Ovary (tissue), 9 donors: ENCODE data around the gene ARMC10. TPM values are rescaled to one million over a fixed set of nuclear protein-coding genes. Genes with fewer than 3 reads are reported as not detected.

Experiments used
- DNase-seq, 5 donors: peaks; one replicate each; pipeline ENCODE4 v3.0.0-alpha.2; 2019 to 2020
- H3K27ac ChIP-seq, 2 donors: fragments of 200-600 bp; one replicate each; pipeline versions ENCODE4 v1.5.1 to v1.8.0; 2019 to 2022
- H3K27me3 ChIP-seq: fragments of 200-600 bp; one replicate; pipeline ENCODE4 v1.8.0; 2022
- H3K36me3 ChIP-seq: fragments of 200-600 bp; sonication (generic); one replicate; pipeline ENCODE4 v1.5.1; 2019
- H3K4me1 ChIP-seq: one replicate; pipeline ENCODE4 v1.8.1; 2013; ENCODE audit warnings: mild to moderate bottlenecking, moderate library complexity; ENCODE audit not compliant: insufficient read depth
- H3K4me3 ChIP-seq: fragments of 200-600 bp; sonication (generic); one replicate; pipeline ENCODE4 v1.5.1; 2017
- H3K9me3 ChIP-seq, 2 donors: fragments of 200-600 bp in 1 of 2; sonication (generic) in 1 of 2; one replicate each; pipeline versions ENCODE4 v1.5.1 to v1.8.1; 2013 to 2019; ENCODE audit warnings: mild to moderate bottlenecking in 1 of 2, moderate library complexity in 1 of 2
- EP300 ChIP-seq: sonication (generic); formaldehyde crosslinking; IDR thresholded peaks from one replicate; pipeline ENCODE4 v1.6.1; 2017; ENCODE audit warnings: antibody characterized with exemption
- POLR2A ChIP-seq: fragments of 450-650 bp; IDR thresholded peaks from one replicate; pipeline ENCODE4 v1.6.1; 2017; ENCODE audit warnings: antibody characterized with exemption, mild to moderate bottlenecking, moderate library complexity
- WGBS, 3 donors: extraction: QIAGEN DNeasy Blood & Tissue Kit in 1 of 3; methylation state at CpG; one replicate each; pipeline versions ENCODE4 v1.1.5 to v1.1.7; 2013 to 2017; 5-methylcytosine and 5-hydroxymethylcytosine counted together
- intact Hi-C, 4 donors: fragments of 100-400 bp; cut with DNase I; formaldehyde crosslinking; loops; one replicate each; pipeline versions ENCODE4 v1.11.0 to v1.15.1; 2022 to 2023
- polyA plus RNA-seq, 2 donors: library from polyadenylated mRNA; stranded (reverse); fragments of 200-250 nt in 1 of 2; fragments of 350-450 nt in 1 of 2; fragmentation: Illumina TruSeq in 1 of 2; extraction: RNeasy Lipid Tissue Mini Kit (QIAGEN cat#74804) in 1 of 2; gene quantifications; one replicate each; pipeline ENCODE4 v1.2.3, GENCODE V29; 2013 to 2014
- total RNA-seq, 7 donors: library from RNA; depleted of rRNA in 2 of 7; stranded (reverse); fragments of >200 nt in 2 of 7; fragmentation: NEBNext Ultra II Directional in 3 of 7; extraction: Animal tissue kit (Norgen Biotek cat#: 25700) in 3 of 7; gene quantifications; one replicate each; pipeline versions ENCODE4 v1.1.0 to v1.2.4, GENCODE V29; 2016 to 2023
- TF ChIP-seq, protein P1 (sequence below), 3 donors: fragments of 450-650 bp in 2 of 3; fragments of 200-600 bp in 1 of 3; IDR thresholded peaks; one replicate each; pipeline versions ENCODE4 v1.5.1 to v1.8.0; 2016 to 2022; ENCODE audit warnings: antibody characterized with exemption in 3 of 3, mild to moderate bottlenecking in 1 of 3
- donor health status: DM: no; HTN: no; CAD: no; lungs with moderate emphysema.
- donor health status: DM: no; HTN: no; CAD: no.
- donor health status: Bipolar disorder and iron deficiency.
- donor health status: DM: yes; HTN: yes; CAD: no.
- donor health status: DM: no; HTN: no; CAD: no.
- donor health status: DM: yes; HTN: yes; CAD: no.

The ARMC10 gene
- total and polyA plus RNA-seq, 9 donors: 23.6 to 54.0 (median 48.3) TPM

DNA sequence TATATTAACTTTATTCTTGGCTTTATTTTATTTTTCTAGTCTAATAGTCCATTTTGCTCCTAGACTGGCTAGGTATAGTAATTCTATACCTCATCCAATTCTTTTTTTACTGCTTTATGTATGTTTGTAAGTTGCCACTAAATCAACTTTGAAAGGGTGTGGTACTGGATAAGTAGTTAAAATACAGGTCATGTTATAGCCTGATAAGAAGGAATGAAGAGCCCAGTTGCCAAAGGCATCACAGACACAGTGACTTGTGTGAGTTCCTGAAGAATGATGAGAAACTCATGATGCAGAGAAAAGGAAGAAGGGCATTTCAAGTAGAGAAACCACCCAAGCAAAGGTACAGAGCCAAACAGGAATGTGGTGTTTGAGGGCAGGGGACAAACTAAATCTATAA, 46.7 kb downstream of the ARMC10 start:
- Histone ChIP-seq H3K36me3 (no peaks in the 10 kb centered on the region), H3K9me3 (no peaks in the 10 kb centered on the region), H3K27ac (no peak overlapping the region), H3K27me3 (no peaks in the 10 kb centered on the region), H3K4me3 (no peak overlapping the region), H3K4me1 (peaks cover 3% of the 10 kb centered on the region)
- intact Hi-C loops: no loop called here
- no peak for TF ChIP-seq POLR2A
- TF ChIP-seq, protein P1, sequence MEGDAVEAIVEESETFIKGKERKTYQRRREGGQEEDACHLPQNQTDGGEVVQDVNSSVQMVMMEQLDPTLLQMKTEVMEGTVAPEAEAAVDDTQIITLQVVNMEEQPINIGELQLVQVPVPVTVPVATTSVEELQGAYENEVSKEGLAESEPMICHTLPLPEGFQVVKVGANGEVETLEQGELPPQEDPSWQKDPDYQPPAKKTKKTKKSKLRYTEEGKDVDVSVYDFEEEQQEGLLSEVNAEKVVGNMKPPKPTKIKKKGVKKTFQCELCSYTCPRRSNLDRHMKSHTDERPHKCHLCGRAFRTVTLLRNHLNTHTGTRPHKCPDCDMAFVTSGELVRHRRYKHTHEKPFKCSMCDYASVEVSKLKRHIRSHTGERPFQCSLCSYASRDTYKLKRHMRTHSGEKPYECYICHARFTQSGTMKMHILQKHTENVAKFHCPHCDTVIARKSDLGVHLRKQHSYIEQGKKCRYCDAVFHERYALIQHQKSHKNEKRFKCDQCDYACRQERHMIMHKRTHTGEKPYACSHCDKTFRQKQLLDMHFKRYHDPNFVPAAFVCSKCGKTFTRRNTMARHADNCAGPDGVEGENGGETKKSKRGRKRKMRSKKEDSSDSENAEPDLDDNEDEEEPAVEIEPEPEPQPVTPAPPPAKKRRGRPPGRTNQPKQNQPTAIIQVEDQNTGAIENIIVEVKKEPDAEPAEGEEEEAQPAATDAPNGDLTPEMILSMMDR (IDR thresholded peaks at IDR 0.05): no peak
- no peak for TF ChIP-seq EP300
- no peak for DNase-seq

DNA sequence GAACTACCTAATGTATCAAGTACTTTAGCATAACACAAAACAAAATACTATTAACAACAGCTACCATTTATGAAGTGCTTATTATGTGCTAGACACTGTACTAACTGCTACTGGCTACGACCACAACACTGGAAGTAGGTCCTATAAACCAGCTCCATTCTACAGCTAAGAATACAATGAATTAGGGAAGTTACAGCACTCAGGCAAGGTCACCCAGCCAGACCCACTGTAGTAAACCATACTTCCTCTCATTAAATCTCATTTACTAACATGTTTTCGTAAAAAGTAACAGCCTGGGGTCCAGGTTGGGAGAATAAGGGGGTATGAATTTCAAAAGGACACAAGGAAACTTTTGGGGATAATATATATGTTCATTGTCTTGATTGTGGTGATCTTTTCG, 48.6 kb downstream of the ARMC10 start:
- no peaks in the 10 kb centered on the region for H3K36me3 ChIP-seq
- WGBS, 3 donors: 64 to 67% (median 65%) methylated on average over 3 of the region's 3 CpGs

GRCh38 chr7:103124429-103124979, 49.6 kb downstream of the ARMC10 start:
- TF ChIP-seq, protein P1 (IDR thresholded peaks at IDR 0.05): no peak
- TF ChIP-seq POLR2A (no peak), EP300 (no peak)
- no peak for DNase-seq
- WGBS, 3 donors: 79 to 81% (median 80%) methylated on average over 6 of the region's 6 CpGs
- Histone ChIP-seq H3K9me3 (no peaks in the 10 kb centered on the region), H3K27ac (no peak overlapping the region), H3K4me1 (no peaks in the 10 kb centered on the region), H3K27me3 (no peaks in the 10 kb centered on the region), H3K4me3 (no peak overlapping the region), H3K36me3 (no peaks in the 10 kb centered on the region)
- intact Hi-C loops: no loop called here

More for the DNA sequence above, 48.6 kb downstream of the ARMC10 start:
- Histone ChIP-seq H3K9me3 (no peaks in the 10 kb centered on the region), H3K27ac (no peak overlapping the region), H3K4me3 (no peak overlapping the region), H3K4me1 (no peaks in the 10 kb centered on the region), H3K27me3 (no peaks in the 10 kb centered on the region)
- DNase-seq: no peak
- TF ChIP-seq, protein P1 (IDR thresholded peaks at IDR 0.05): no peak
- no peak for TF ChIP-seq POLR2A
- no peak for TF ChIP-seq EP300
- intact Hi-C loops: no loop called here

- no peak overlapping the region for H3K4me3 ChIP-seq
- H3K9me3 ChIP-seq: no peaks in the 10 kb centered on the region
- intact Hi-C loops: no loop called here
- H3K4me1 ChIP-seq: peaks cover 1% of the 10 kb centered on the region
- 85 to 88% (median 88%) methylated on average over 2 of the region's 2 CpGs for WGBS, 3 donors
- DNase-seq: no peak
- H3K27me3 ChIP-seq: no peaks in the 10 kb centered on the region
- no peaks in the 10 kb centered on the region for H3K36me3 ChIP-seq
- TF ChIP-seq, protein P1 (IDR thresholded peaks at IDR 0.05): no peak
- TF ChIP-seq POLR2A: no peak
- TF ChIP-seq EP300: no peak
- H3K27ac ChIP-seq: no peak overlapping the region
These were observed 52.1 kb downstream of the ARMC10 start for GRCh38 chr7:103127006-103127405.
